H1 (cell line): ENCODE measurements around the gene MAP4K5. TPM values are rescaled to one million over a fixed set of nuclear protein-coding genes. Genes with fewer than 3 reads are reported as not detected.

Experiments
- CBX8 ChIP-seq: fragments of 300-800, 300-1000 bp; sonication (generic); IDR thresholded peaks from 2 replicates; pipeline ENCODE4 v1.7.1; 2016; ENCODE audit warnings: low read depth, low read length, borderline replicate concordance
- CHD1 ChIP-seq: IDR thresholded peaks from 2 replicates; pipeline ENCODE4 v1.6.1; 2012; ENCODE audit warnings: low read depth, low read length, improper control_type of control experiment
- EZH2 ChIP-seq: fragments of 200-600 bp; sonication (generic); IDR thresholded peaks from 2 replicates; pipeline ENCODE4 v1.7.1; 2012; ENCODE audit warnings: low read depth, mild to moderate bottlenecking, moderate library complexity, low read length, inconsistent platforms; ENCODE audit not compliant: severe bottlenecking
- NRF1 ChIP-seq: IDR thresholded peaks from 2 replicates; pipeline ENCODE4 v1.6.1; 2011; ENCODE audit warnings: mild to moderate bottlenecking, low read depth, low read length, improper control_type of control experiment
- PHF8 ChIP-seq: fragments of 200-600 bp; sonication (generic); conservative IDR thresholded peaks from 2 replicates; pipeline ENCODE4 v1.7.1; 2012; ENCODE audit warnings: low read depth, mild to moderate bottlenecking, inconsistent platforms, low read length, moderate library complexity
- SIRT6 ChIP-seq: IDR thresholded peaks from one replicate; pipeline ENCODE4 v1.7.1; 2012; ENCODE audit warnings: low read length, inconsistent platforms
- TAF7 ChIP-seq: optimal IDR thresholded peaks from 2 replicates; pipeline ENCODE3; 2011; ENCODE audit warnings: low read depth, mild to moderate bottlenecking, inconsistent platforms, low read length, moderate library complexity, borderline replicate concordance
- polyA plus RNA-seq, 7 experiments: library from polyadenylated mRNA; depleted of rRNA in 3 of 7; stranded (reverse) in 5 of 7; unstranded in 2 of 7; fragments of >200 nt in 5 of 7; fragments of 200-250 nt in 2 of 7; gene quantifications; 1 replicate in 5 of 7; 2 replicates in 1 of 7; 4 replicates in 1 of 7; pipeline versions ENCODE4 v1.2.1 to v1.2.3, GENCODE V29; 2011 to 2013; ENCODE audit warnings: missing spikeins in 2 of 7, mixed read lengths in 2 of 7
- total RNA-seq: library from RNA; stranded (reverse); fragmentation: NEBNext Ultra II Directional; extraction: Animal tissue kit (Norgen Biotek cat#: 25700); gene quantifications from 2 replicates; pipeline ENCODE4 v1.2.1, GENCODE V29; 2021
- TF ChIP-seq, protein P1 (sequence below): IDR thresholded peaks from 2 replicates; pipeline ENCODE4 v1.6.1; 2012; ENCODE audit warnings: inconsistent platforms
- TF ChIP-seq, protein P2 (sequence below): fragments of 300-600 bp; sonication (generic); IDR thresholded peaks from 2 replicates; pipeline ENCODE4 v1.7.1; 2012; ENCODE audit warnings: low read length, moderate library complexity, mild to moderate bottlenecking, inconsistent platforms; ENCODE audit not compliant: insufficient replicate concordance

The MAP4K5 gene
- total and polyA plus RNA-seq, 2 of the 8 experiments (the other 6 are each of a cell fraction or from before 2014, with no cell fraction given) = 7.6 to 34.5 TPM

DNA sequence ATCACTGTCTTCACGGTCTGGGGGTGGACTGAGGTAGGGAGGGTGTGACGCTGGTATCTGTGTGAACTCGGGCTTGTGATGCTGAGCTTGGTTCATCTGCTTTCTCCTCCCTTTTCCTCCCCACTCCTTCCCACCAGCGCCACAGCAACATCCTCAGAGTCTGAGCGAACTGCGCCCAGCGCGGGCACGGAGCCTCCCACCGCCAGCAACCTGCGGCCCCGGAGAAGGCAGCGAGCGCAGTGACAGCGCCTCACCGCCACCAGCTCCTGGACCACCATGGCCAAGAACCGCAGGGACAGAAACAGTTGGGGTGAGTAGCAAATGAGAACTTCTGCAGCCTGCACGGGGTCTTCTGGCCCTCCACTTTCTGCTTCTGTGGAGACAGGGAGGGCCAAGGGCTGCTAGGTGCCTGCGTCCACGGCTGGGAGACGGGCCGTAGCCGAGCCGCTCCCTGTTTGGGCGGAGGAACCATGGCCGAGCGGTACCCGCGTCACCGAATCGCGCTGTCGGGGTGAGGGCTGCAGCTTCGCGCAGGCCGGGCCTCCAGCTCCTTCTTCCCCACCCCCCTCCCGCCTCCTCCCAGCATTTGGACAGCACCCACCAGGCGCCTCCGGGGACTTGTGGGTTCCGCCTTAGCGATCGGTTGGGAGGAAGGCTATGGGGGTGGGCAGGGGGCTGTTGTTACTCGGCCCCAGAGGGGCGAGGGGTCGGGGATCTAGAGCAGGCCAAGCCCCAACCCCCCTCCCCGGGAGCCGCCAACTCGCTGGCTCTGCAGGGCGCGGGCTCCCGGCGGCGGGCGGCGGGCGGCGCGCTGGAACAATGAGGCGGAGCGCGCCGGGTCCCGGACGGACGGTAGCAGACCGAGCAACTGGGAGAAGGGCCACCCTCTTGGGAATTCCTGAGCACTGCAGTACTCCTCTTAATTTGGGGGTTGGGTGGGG is 27.9 kb upstream of the MAP4K5 start, which contains the start of gene ATL1 (continued):
- TF ChIP-seq EZH2 = peak; percentile 36
- TF ChIP-seq PHF8 = peak; percentile 46
- no peak for TF ChIP-seq CHD1
- no peak for TF ChIP-seq NRF1
- no peak for TF ChIP-seq SIRT6
- no peak for TF ChIP-seq TAF7
- TF ChIP-seq, protein P1, sequence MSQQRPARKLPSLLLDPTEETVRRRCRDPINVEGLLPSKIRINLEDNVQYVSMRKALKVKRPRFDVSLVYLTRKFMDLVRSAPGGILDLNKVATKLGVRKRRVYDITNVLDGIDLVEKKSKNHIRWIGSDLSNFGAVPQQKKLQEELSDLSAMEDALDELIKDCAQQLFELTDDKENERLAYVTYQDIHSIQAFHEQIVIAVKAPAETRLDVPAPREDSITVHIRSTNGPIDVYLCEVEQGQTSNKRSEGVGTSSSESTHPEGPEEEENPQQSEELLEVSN = no peak
- TF ChIP-seq CBX8 = no peak
- TF ChIP-seq, protein P2, sequence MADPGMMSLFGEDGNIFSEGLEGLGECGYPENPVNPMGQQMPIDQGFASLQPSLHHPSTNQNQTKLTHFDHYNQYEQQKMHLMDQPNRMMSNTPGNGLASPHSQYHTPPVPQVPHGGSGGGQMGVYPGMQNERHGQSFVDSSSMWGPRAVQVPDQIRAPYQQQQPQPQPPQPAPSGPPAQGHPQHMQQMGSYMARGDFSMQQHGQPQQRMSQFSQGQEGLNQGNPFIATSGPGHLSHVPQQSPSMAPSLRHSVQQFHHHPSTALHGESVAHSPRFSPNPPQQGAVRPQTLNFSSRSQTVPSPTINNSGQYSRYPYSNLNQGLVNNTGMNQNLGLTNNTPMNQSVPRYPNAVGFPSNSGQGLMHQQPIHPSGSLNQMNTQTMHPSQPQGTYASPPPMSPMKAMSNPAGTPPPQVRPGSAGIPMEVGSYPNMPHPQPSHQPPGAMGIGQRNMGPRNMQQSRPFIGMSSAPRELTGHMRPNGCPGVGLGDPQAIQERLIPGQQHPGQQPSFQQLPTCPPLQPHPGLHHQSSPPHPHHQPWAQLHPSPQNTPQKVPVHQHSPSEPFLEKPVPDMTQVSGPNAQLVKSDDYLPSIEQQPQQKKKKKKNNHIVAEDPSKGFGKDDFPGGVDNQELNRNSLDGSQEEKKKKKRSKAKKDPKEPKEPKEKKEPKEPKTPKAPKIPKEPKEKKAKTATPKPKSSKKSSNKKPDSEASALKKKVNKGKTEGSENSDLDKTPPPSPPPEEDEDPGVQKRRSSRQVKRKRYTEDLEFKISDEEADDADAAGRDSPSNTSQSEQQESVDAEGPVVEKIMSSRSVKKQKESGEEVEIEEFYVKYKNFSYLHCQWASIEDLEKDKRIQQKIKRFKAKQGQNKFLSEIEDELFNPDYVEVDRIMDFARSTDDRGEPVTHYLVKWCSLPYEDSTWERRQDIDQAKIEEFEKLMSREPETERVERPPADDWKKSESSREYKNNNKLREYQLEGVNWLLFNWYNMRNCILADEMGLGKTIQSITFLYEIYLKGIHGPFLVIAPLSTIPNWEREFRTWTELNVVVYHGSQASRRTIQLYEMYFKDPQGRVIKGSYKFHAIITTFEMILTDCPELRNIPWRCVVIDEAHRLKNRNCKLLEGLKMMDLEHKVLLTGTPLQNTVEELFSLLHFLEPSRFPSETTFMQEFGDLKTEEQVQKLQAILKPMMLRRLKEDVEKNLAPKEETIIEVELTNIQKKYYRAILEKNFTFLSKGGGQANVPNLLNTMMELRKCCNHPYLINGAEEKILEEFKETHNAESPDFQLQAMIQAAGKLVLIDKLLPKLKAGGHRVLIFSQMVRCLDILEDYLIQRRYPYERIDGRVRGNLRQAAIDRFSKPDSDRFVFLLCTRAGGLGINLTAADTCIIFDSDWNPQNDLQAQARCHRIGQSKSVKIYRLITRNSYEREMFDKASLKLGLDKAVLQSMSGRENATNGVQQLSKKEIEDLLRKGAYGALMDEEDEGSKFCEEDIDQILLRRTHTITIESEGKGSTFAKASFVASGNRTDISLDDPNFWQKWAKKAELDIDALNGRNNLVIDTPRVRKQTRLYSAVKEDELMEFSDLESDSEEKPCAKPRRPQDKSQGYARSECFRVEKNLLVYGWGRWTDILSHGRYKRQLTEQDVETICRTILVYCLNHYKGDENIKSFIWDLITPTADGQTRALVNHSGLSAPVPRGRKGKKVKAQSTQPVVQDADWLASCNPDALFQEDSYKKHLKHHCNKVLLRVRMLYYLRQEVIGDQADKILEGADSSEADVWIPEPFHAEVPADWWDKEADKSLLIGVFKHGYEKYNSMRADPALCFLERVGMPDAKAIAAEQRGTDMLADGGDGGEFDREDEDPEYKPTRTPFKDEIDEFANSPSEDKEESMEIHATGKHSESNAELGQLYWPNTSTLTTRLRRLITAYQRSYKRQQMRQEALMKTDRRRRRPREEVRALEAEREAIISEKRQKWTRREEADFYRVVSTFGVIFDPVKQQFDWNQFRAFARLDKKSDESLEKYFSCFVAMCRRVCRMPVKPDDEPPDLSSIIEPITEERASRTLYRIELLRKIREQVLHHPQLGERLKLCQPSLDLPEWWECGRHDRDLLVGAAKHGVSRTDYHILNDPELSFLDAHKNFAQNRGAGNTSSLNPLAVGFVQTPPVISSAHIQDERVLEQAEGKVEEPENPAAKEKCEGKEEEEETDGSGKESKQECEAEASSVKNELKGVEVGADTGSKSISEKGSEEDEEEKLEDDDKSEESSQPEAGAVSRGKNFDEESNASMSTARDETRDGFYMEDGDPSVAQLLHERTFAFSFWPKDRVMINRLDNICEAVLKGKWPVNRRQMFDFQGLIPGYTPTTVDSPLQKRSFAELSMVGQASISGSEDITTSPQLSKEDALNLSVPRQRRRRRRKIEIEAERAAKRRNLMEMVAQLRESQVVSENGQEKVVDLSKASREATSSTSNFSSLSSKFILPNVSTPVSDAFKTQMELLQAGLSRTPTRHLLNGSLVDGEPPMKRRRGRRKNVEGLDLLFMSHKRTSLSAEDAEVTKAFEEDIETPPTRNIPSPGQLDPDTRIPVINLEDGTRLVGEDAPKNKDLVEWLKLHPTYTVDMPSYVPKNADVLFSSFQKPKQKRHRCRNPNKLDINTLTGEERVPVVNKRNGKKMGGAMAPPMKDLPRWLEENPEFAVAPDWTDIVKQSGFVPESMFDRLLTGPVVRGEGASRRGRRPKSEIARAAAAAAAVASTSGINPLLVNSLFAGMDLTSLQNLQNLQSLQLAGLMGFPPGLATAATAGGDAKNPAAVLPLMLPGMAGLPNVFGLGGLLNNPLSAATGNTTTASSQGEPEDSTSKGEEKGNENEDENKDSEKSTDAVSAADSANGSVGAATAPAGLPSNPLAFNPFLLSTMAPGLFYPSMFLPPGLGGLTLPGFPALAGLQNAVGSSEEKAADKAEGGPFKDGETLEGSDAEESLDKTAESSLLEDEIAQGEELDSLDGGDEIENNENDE = no peak
